DMS 273 treated with DMSO at 0.1 percent for 48 hours (cell line): ENCODE measurements around the gene PTK7.

Source experiments
- DNase-seq: peaks from one replicate; lab custom pipeline; 2025; lab: John Stamatoyannopoulos, UW

The PTK7 gene

DNA sequence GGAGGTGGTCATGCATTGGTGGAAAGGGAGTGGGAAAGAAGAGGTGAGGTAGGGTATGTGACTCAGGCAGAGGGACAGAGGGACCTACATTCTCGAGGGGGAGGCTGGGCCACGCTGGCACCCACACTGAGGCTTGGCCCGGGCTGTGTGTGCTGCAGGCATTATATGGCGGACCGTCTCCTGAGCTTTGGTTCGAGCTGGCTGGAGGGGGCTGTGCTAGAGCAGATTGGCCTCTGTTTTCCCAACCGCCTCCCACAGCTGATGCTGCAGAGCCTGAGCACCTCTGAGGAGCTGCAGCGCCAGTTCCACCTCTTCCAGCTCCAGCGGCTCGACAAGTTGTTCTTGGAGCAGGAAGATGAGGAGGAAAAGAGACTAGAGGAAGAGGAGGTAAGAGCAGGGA is 129.7 kb downstream of the PTK7 start:
- no peak for DNase-seq

DNA sequence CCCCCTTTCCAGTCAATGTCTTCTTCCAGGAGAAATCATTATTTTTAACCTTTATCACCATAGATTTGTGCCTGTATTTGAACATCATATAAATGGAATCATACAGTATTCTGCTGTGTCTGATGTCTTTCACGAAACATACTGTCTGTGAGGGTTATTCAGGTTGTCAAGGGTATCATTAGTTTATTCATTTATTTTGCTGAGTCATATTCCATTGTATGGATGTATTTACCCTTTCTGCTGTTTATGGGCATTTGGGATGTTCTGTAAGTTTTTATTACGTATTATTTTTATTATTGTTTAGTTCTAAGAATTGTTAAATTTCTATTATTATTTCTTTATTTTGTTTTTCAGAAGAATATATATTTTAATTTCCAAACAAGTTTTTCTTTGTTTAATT is 131.2 kb downstream of the PTK7 start:
- no peak for DNase-seq
